ENCODE data around the gene SLC16A4. TPM values are rescaled to one million over a fixed set of nuclear protein-coding genes. Genes with fewer than 3 reads are reported as not detected.

Gene SLC16A4
- total RNA-seq, 2 donors from 2014 or later, result 4.7 to 8.9 TPM

DNA sequence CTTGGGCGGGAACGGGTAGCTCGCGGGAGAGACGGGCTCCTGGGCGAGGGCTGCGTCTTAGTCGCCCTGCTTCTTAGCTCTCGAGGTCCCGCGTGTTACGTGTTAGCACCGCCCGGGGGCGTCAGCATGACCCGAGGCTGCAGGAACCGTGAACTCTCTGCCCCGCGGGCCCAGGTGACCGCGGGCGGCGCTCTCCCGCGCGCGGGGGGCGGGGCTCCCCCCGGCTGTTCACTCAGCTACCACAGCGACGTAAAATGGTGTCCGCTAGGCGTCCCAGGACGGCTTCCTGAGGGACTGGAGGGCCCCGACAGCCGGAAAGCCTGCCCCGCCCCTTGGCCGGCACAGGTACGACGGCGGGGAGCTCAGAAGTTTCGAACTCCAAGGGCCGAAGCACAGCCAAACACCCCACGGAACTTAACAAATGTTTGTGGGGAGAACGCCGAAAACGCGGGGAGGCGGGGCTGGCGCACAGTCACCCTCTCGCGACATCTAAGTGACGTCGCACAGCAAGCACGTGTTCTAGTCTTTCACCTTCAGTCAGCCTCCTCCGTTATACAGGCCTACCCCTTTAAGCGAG is 52.4 kb downstream of the SLC16A4 start:
- DNase-seq (ENCODE audit: low spot score), result peak; percentile 89
- peaks cover 0 to 52% of the 10 kb centered on the region in 2 donors for H3K4me1 ChIP-seq
- peak overlapping the region; percentile 63 to 97 for H3K4me3 ChIP-seq
- H3K36me3 ChIP-seq, result peaks cover 29% of the 10 kb centered on the region
- TF ChIP-seq CTCF (IDR thresholded peaks at IDR 0.05), result peak; percentile 37 to 67
- H3K27me3 ChIP-seq, result no peaks in the 10 kb centered on the region
- H3K9me3 ChIP-seq, result no peaks in the 10 kb centered on the region
- H3K27ac ChIP-seq, result peak overlapping the region; percentile 98

DNA sequence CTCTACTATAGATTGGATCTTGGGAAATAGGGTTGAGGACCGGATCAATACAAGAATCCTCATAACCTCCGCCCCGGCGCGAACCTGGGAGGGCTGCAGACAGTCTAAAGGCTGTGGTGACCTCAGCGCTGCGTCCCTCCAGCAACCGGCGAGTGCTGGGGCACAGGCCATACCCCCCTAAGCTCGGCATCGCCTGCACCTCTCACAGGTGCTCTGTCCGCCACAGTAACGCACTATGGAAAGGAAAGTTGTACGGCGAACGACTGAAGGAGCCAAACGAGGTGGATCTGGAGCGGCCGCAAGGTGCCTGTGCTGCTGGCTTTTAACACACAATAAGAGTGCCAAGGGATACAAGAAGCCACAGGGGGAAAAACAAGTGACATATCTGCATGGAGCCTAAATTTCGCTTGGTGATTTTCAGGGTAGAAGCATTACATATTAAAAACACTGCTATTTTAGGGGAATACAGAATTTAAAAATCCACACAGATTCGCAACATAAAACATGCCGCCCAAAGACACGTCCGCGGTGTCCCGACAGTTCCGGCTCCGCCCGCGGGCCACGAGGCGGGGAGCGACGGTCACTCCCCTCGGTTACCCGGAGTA is 53.0 kb downstream of the SLC16A4 start:
- Histone ChIP-seq H3K27me3 (no peaks in the 10 kb centered on the region), H3K27ac (peak overlapping the region; percentile 98), H3K36me3 (peaks cover 26% of the 10 kb centered on the region), H3K9me3 (no peaks in the 10 kb centered on the region), H3K4me1 (peaks cover 0 to 46% of the 10 kb centered on the region in 2 donors), H3K4me3 (peak overlapping the region; percentile 63 to 97)
- TF ChIP-seq CTCF (IDR thresholded peaks at IDR 0.05), result no peak
- no peak for DNase-seq (ENCODE audit: low spot score)

- Histone ChIP-seq H3K27ac (peak overlapping the region in 1 of 2 donors; percentile 98), H3K4me1 (peaks cover 0 to 33% of the 10 kb centered on the region in 2 donors), H3K9me3 (no peaks in the 10 kb centered on the region), H3K27me3 (no peaks in the 10 kb centered on the region), H3K4me3 (no peak overlapping the region), H3K36me3 (peaks cover 13% of the 10 kb centered on the region)
- DNase-seq (ENCODE audit: low spot score), result no peak
- no peak for TF ChIP-seq CTCF (IDR thresholded peaks at IDR 0.05)
These were observed 54.4 kb downstream of the SLC16A4 start for GRCh38 chr1:110336300-110337039.

DNA sequence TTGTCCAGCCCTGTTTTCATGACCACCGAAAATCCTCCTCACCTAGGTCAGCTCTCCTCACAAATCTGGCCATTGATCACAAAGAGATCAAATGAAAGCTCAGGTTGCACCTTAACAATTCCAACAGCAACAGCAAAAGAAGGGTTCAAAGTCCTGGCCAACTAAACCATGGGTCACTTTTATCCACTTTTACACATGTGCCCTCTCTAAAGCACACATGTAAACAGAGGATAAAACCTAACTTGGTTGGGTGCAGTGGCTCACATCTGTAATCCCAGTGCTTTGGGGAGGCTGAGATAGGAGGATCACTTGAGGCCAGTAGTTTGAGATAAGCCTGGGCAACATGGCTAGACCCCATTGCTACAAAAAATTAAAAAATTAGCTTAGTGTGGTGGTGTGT is 55.6 kb downstream of the SLC16A4 start:
- no peaks in the 10 kb centered on the region for H3K9me3 ChIP-seq
- peaks cover 0 to 21% of the 10 kb centered on the region in 2 donors for H3K4me1 ChIP-seq
- H3K27ac ChIP-seq, result no peak overlapping the region
- H3K27me3 ChIP-seq, result no peaks in the 10 kb centered on the region
- peaks cover under 1% of the 10 kb centered on the region for H3K36me3 ChIP-seq
- no peak overlapping the region for H3K4me3 ChIP-seq
- no peak for DNase-seq (ENCODE audit: low spot score)
- TF ChIP-seq CTCF (IDR thresholded peaks at IDR 0.05), result no peak

- no peak overlapping the region for H3K27ac ChIP-seq
- H3K9me3 ChIP-seq, result no peaks in the 10 kb centered on the region
- H3K4me3 ChIP-seq, result no peak overlapping the region
- H3K27me3 ChIP-seq, result no peaks in the 10 kb centered on the region
- no peak for TF ChIP-seq CTCF (IDR thresholded peaks at IDR 0.05)
- no peaks in the 10 kb centered on the region for H3K4me1 ChIP-seq
- no peak for DNase-seq (ENCODE audit: low spot score)
- H3K36me3 ChIP-seq, result no peaks in the 10 kb centered on the region
These were observed 62.1 kb downstream of the SLC16A4 start for GRCh38 chr1:110328700-110329099.
